ENCODE results near the gene ETV6.
"Not testable (repeated sequence)": the region's sequence is repeated elsewhere in the genome, so short reads cannot be mapped to it uniquely, and the experiment has no call there.

The ETV6 gene

DNA sequence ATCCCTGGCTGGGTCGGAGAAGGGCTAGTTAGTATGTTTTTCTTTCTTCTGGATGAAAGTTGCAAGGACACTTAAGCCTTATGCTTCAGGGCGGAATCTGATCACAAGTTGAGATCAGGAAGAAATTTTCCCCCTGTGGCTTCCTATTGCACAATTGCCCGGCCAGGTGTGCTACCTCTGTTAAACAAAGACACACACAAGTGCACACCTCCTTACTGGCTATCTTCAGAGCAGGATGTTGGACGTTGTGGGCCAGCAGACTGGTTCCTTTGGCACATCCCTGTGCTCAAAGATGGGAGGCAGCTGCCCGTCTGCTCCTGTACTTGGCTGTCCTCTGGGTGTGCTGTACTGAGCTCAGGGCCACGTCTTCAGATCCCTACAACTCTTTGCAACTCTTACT lies 19.1 kb downstream of the ETV6 start:
- DNase-seq (ENCODE audit: low read depth in 2 of 2) = no peak

- DNase-seq (ENCODE audit: low read depth in 2 of 2) = no peak
These were observed 19.9 kb downstream of the ETV6 start for GRCh38 chr12:11669348-11669747.

DNA sequence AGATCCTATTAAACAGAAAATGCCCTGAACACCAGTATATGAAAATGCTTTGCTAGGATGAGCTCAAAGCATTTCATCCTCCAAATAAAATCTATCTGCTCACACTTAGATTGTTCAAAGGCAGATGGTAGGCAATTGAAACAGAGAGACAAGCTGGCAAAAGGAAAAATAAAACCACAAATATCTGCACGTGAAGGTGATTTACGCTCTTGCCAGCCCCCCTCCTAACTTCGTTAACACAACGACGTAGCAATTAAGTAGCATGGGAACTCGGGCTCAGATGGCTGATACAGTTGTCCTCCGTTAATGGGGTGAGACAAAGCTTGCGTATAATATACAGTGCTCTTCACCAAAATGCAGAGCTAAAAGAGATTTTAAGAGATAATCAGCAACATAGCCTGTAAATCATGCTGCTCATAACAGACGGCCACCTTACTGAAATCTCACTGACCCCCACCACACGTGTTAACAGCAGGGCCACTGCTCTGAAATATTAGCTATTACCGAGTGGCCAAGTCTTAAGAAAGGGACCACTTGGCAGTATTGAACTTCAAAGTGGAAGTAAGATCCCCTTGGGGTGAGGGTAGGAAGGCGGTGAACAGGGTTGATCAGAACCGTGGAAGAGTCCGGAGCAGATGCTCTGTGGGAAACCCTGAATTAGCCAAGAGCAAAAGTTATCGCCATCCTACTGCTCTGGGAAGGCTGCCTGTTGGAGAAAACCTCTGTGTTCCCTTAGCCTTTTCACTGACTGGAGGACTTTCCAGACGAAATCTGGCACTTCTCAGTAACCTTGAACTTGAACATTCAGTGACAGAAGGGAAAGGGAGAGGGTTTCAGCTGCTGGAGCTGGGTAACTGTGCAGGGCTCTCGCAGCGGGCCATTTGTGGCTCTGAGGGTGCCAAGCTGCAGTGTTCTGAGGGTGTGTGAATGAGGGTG lies 23.1 kb downstream of the ETV6 start:
- DNase-seq (ENCODE audit: low read depth in 2 of 2) = no peak

- DNase-seq (ENCODE audit: low read depth in 2 of 2) = no peak
These were observed 24.4 kb downstream of the ETV6 start for GRCh38 chr12:11673666-11674461.

DNA sequence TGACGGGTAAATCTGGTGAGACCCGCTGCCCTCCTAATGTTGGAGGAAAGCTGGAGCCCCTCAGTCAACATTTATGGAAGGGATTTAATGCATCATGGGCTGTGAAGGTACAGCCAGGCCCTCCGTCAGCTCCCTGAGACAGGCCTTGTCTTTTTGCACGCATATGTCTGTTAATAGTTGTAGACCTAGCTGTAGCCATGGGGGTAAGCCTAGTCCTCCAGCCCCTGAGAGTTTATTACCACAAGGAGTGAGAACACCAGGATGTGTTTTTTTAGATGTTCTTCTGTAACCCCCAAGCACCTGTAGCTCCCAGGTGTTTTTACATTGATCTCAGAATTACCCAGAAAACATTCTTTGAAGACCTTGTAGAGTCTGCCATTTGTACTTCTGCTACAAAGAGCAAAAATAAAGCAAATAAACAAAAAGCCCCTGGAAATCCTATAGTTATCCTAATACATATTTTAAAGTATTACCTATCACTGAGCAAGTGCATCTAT lies 25.5 kb downstream of the ETV6 start:
- no peak for DNase-seq (ENCODE audit: low read depth in 2 of 2)

GRCh38 chr12:11676052-11676451 lies 26.6 kb downstream of the ETV6 start:
- DNase-seq (ENCODE audit: low read depth in 2 of 2) = no peak

DNA sequence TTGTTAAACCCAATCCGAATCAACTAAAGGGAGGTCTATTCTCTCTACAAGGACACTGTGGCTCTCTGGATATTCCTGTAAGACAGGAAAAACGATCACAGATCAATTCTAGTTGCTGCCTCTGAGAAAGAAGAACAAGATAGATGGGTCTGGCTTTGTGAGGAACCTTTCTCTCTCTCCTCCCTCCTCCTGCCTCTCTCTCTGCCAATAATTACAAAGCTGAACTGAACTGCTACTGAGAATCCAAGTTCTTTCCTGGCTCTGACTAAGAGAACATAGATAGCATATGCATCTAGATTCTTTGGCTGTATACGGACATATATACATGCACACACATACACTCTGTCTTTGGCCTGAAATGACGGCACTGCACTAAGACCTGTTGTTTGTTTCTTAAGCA lies 27.6 kb downstream of the ETV6 start:
- no peak for DNase-seq (ENCODE audit: low read depth in 2 of 2)

- no peak for DNase-seq (ENCODE audit: low read depth in 2 of 2)
These were observed 28.3 kb downstream of the ETV6 start for GRCh38 chr12:11677752-11678151.

GRCh38 chr12:11678781-11679180 lies 29.3 kb downstream of the ETV6 start:
- DNase-seq (ENCODE audit: low read depth in 2 of 2) = no peak

GRCh38 chr12:11681207-11681606 lies 31.7 kb downstream of the ETV6 start:
- DNase-seq (ENCODE audit: low read depth in 2 of 2) = no peak

DNA sequence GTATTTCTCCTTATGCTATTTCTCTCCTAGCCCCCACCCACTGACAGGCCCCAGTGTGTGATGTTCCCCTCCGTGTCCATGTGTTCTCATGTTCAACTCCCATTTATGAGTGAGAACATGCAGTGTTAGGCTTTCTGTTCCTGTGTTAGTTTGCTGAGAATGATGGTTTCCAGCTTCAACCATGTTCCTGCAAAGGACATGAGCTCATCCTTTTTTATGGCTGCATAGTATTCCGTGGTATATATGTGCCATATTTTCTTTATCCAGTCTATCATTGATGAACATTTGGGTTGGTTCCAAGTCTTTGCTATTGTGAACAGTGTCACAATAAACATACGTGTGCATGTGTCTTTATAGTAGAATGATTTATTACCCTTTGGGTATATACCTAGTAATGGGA lies 32.2 kb downstream of the ETV6 start:
- DNase-seq (ENCODE audit: low read depth in 2 of 2) = not testable (repeated sequence)

DNA sequence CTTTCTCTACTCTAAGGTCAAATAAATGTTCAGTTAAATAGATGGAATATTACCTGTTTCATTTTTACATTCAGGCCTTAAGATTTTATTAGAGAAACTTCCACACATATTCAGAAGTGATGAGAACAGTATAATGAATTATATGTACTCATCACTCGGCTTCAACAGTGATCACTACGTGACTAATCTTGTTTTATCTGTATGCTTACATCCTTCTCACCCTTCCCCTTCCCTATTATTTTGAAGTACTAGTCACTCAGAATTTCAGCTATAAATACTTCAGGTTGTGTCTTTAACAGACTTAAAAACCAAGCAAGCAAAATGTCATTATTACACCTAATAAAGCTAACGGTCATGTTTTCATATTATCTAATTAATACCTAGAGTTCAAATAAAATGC lies 34.9 kb downstream of the ETV6 start:
- no peak for DNase-seq (ENCODE audit: low read depth in 2 of 2)

- DNase-seq (ENCODE audit: low read depth in 2 of 2) = no peak
These were observed 35.3 kb downstream of the ETV6 start for GRCh38 chr12:11684811-11685210.

GRCh38 chr12:11685316-11685715 lies 35.8 kb downstream of the ETV6 start:
- DNase-seq (ENCODE audit: low read depth in 2 of 2) = no peak

DNA sequence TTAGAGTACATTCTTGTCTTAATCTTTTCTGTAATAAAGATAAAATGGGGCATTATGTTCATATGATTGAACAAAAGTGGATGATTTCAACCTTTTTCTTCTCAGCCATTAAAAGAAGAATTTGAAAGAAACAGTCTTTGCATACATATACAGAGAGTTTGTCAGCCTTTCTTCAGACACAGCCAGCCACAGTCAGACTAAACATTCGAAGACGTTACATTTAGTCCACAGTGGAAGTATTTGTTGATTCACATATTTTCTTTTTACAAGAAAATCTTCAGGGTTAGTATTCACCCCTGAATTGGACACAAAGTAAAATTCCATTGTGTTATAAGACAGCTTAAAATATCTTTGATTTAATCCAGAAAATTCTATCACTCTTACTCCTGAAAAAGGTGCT lies 36.2 kb downstream of the ETV6 start:
- no peak for DNase-seq (ENCODE audit: low read depth in 2 of 2)

GRCh38 chr12:11686120-11686519 lies 36.6 kb downstream of the ETV6 start:
- no peak for DNase-seq (ENCODE audit: low read depth in 2 of 2)

DNA sequence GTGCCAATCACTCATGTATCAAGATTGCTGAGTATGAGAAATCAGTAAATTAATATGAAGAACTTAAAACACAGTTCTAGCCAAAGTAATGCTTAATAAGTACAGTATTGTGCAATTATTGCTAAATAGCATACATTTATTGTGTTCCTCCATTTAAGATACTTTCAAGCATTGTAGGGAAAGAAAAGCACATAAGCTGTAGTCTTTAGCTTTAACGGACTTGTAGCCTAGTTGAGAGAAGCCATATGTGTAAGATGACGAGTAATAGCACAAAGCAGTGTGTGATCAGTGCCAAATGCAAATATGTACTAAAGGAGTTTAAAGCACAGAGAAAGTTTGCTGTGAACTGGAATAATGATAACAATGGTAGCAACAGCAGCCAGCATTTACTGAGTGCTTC lies 38.1 kb downstream of the ETV6 start:
- no peak for DNase-seq (ENCODE audit: low read depth in 2 of 2)

DNA sequence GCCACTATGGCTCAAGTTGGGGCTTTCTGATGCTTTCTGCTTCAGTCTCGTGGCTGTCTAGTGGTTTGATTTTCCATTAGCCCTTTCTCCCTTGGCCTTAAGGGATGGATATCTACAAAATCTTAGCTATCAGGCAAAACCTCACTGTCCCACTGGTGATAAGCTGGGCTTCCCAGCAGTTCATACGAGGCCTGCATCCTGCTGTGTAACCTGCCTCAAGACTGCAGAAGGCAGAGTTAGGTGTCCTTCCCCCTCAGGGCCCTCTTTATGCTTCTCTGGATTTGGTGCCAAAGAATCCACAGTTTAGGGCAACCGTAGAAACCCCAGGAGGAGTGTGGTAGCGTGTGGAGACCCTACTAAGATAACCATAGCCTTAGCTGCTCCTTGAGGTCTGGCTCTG lies 38.9 kb downstream of the ETV6 start:
- no peak for DNase-seq (ENCODE audit: low read depth in 2 of 2)

DNA sequence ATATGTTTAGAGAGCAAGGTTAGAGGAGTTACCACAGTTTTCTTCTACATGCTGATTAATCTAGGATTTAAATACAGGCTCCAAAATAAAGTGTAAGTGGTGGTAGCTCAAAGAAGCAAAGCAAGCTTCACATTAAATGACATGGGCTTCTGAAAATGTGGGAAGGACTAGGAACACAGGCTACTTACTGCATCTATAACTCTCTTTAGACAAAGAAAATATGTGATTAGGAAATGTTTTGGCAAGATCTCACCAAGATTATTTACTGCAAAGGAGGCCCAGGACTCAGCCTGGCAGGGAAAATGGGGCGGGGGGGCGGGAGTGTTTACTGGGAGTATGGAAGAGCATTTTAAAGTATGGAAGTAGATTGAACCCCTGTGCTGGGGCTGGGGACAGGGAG lies 39.4 kb downstream of the ETV6 start:
- no peak for DNase-seq (ENCODE audit: low read depth in 2 of 2)

GRCh38 chr12:11689591-11690186 lies 40.2 kb downstream of the ETV6 start:
- DNase-seq (ENCODE audit: low read depth in 2 of 2) = no peak

DNA sequence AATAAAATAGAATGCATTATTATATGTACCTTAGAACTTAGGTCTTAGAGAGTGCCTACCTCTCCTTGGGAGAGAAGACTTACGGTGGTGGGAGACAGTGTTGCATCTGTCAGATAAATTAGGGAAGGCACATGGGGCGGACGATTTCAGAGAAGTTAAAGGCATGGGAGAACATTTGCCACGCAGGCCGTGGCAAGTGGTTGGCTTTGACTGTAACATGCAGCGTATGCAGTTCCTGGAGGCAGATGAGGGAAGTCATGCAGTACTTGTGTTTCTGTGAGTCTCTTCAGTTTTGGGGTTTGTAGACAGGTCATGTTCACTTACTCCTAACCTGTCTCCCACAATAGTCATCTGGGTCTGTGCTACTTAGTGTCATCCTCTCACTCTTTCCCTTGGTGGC lies 43.6 kb downstream of the ETV6 start:
- DNase-seq (ENCODE audit: low read depth in 2 of 2) = no peak

DNA sequence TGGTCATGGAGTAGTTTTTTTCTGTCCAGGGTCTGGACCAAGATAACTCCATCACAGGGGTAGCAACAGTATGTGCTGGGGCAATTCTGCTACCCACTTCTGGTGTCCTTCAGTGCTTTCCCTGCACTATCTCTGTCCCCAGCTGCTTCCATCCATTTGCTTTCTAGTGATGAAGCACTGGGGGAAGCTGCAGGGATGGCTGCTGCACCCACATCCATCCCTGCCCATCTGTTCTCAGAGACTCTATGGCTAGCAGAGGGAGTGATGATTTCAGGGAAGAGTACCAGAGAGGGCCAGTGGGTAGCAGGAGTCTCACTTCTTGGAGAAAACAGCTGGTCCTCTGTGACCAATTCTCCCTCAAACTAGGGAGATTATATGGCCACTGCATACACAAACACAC lies 44.1 kb downstream of the ETV6 start:
- DNase-seq (ENCODE audit: low read depth in 2 of 2) = no peak

All from stimulated activated CD4-positive, alpha-beta T cell treated with anti-CD3 and anti-CD28 coated beads, Interleukin-1b, Interleukin-23, amount 100 ng/mL, for 4 hours (primary cell).